Measurements from ENCODE around the gene ZNF497.

The ZNF497 gene

DNA sequence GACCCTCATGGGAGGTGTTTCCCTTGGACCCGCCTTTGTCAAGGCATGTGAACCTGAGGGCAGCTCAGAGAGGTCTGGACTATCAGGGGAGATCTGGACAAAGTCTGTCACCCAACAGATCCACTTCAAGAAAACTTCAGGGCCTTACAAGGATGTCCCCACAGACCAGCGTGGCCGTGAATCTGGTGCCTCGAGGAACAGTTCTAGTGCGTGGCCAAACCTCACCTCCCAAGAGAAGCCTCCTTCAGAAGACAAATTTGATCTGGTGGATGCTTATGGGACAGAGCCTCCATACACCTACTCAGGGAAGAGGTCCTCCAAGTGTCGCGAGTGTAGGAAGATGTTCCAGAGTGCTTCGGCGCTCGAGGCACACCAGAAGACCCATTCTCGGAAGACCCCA lies 24.2 kb downstream of the ZNF497 start:
- no peak for DNase-seq (ENCODE audit: low read depth)
- no peak overlapping the region for H3K4me3 ChIP-seq (ENCODE audit: control insufficient read depth, low read depth, low read length)
- TF ChIP-seq, protein P1, sequence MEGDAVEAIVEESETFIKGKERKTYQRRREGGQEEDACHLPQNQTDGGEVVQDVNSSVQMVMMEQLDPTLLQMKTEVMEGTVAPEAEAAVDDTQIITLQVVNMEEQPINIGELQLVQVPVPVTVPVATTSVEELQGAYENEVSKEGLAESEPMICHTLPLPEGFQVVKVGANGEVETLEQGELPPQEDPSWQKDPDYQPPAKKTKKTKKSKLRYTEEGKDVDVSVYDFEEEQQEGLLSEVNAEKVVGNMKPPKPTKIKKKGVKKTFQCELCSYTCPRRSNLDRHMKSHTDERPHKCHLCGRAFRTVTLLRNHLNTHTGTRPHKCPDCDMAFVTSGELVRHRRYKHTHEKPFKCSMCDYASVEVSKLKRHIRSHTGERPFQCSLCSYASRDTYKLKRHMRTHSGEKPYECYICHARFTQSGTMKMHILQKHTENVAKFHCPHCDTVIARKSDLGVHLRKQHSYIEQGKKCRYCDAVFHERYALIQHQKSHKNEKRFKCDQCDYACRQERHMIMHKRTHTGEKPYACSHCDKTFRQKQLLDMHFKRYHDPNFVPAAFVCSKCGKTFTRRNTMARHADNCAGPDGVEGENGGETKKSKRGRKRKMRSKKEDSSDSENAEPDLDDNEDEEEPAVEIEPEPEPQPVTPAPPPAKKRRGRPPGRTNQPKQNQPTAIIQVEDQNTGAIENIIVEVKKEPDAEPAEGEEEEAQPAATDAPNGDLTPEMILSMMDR (conservative IDR thresholded peaks at IDR 0.05; ENCODE audit: control insufficient read depth, insufficient read depth, low read depth, low read length): no peak

DNA sequence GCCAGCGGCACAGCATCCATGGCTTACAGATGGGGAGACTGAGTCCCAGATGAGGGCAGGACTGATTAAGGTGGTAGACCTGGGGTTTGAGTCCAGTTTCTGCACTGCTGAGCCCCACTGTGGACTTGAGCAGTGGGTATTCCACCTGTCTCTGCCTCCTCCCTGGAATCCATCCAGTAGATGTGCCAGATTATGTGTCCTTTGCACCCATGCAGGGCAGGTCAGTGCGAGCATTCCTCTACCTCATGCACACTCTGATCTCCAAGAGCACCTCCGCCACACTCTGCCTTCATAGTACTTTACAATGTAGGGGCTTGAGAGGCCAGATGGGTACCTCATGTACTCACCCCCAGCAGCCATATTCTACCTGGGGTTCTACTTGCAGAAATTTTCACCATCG lies 25.7 kb downstream of the ZNF497 start:
- TF ChIP-seq, protein P1 (conservative IDR thresholded peaks at IDR 0.05; ENCODE audit: control insufficient read depth, insufficient read depth, low read depth, low read length): no peak
- DNase-seq (ENCODE audit: low read depth): no peak
- H3K4me3 ChIP-seq (ENCODE audit: control insufficient read depth, low read depth, low read length): no peak overlapping the region

DNA sequence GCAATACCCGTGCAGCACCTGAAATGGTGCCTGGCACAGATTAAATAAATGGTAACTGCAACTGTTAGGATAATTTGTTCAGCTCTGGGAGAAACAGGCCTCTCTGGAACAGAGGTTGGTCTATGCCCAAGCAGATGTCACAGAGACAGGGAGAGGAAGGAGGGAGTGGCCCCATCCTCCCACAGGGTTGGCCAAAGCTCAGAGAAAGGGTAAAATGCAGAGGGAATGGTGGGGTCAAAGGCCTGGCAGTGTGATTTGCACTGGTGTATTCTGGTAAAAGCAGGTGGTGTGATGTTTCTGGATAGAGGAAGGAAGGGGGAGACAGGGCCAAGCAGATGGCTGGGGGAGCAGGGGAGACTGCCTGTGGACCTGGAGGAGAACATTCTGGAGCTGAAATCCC lies 26.3 kb downstream of the ZNF497 start:
- DNase-seq (ENCODE audit: low read depth): no peak
- TF ChIP-seq, protein P1 (conservative IDR thresholded peaks at IDR 0.05; ENCODE audit: control insufficient read depth, insufficient read depth, low read depth, low read length): no peak
- H3K4me3 ChIP-seq (ENCODE audit: control insufficient read depth, low read depth, low read length): no peak overlapping the region

DNA sequence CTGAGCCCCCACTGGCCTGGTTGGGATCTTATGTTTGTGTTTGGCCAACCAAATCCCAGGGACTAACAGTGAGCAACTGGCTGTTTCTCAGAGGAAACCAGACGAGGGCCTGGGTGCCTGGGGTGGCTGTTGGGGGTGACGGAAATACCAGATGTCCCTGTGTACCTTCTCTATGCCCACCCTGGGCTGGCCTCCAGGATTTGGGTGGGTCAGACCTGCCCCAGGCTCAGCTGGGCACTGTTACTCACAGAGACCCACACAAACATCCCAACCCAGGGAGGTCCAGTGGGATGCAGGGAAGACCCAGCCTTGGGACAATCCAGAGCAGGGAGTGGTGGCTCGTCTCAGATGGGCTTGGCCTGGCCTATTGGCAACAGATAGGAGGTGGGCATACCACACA lies 26.9 kb downstream of the ZNF497 start:
- no peak for DNase-seq (ENCODE audit: low read depth)
- no peak overlapping the region for H3K4me3 ChIP-seq (ENCODE audit: control insufficient read depth, low read depth, low read length)
- TF ChIP-seq, protein P1 (conservative IDR thresholded peaks at IDR 0.05; ENCODE audit: control insufficient read depth, insufficient read depth, low read depth, low read length): no peak

DNA sequence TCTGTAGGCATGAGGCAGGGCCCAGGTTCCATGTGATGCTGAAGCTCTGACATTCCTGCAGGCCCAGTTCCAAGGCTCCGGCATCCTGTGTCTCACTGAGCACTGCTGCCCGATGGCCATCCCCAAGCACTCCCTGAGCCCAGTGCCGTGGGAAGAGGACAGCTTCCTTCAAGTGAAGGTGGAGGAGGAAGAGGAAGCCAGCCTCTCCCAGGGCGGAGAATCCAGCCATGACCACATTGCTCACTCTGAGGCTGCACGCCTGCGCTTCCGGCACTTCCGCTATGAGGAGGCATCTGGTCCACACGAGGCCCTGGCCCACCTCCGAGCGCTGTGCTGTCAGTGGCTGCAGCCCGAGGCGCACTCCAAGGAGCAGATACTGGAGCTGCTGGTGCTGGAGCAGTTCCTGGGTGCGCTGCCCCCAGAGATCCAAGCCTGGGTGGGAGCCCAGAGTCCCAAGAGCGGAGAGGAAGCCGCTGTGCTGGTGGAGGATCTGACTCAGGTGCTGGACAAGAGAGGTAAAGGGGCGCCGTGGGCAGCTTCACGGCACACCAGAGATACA lies 27.8 kb downstream of the ZNF497 start:
- TF ChIP-seq, protein P1 (conservative IDR thresholded peaks at IDR 0.05; ENCODE audit: control insufficient read depth, insufficient read depth, low read depth, low read length): no peak
- no peak for DNase-seq (ENCODE audit: low read depth)
- H3K4me3 ChIP-seq (ENCODE audit: control insufficient read depth, low read depth, low read length): no peak overlapping the region

DNA sequence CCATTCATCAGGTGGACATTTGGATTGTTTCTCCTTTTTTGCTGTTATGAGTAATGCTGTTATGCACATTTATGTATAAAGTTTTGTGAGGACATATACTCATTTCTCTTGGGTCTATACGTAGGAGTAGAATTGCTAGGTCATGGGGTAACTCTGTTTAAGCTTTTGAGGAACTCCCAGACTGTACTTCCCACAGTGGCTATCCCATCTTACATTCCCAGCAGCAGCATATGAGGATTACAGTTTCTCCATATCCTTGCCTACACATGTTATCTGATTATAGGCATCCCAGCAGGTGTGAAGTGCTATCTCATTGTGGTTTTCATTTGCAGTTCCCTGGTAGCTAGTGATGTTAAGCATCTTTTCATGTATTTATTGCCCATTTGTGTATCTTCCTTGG lies 29.9 kb downstream of the ZNF497 start:
- TF ChIP-seq, protein P1 (conservative IDR thresholded peaks at IDR 0.05; ENCODE audit: control insufficient read depth, insufficient read depth, low read depth, low read length): no peak

DNA sequence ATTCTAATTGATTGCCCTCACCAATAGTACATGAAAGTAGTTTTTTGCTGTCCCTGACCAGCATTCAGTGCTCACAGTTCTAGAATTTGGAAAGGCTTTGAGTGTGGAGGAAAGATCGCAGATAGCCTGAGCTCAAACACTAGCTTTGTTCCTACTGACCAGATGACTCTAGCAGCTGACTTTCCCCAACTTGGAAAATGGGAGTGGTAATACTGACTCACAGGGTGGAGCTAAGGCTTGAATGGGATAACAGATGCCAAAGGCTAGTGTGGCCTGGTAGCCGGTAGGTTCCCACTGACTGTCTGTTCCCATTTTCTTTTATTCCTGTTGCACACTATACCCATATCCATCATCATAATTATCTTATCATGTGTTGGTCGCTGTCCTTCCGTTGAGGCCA lies 32.1 kb downstream of the ZNF497 start:
- TF ChIP-seq, protein P1 (conservative IDR thresholded peaks at IDR 0.05; ENCODE audit: control insufficient read depth, insufficient read depth, low read depth, low read length): no peak
- peak; percentile 88 for DNase-seq (ENCODE audit: low read depth)
- no peak overlapping the region for H3K4me3 ChIP-seq (ENCODE audit: control insufficient read depth, low read depth, low read length)

More for the DNA sequence above, 29.9 kb downstream of the ZNF497 start:
- no peak for DNase-seq (ENCODE audit: low read depth)
- no peak overlapping the region for H3K4me3 ChIP-seq (ENCODE audit: control insufficient read depth, low read depth, low read length)

Data from fibroblast of mammary gland (primary cell).